ENCODE data around the gene SPEF2.

The SPEF2 gene

GRCh38 chr5:35617435-35618303 lies at the start of gene SPEF2:
Gene SPEF2, plus strand, starts transcription at chr5:35617863. Its CDS starts 135 bp downstream, at chr5:35617998.
- Histone ChIP-seq H3K4me3 (ENCODE audit: low read depth, low read length, poor library complexity, severe bottlenecking) (no peak within 1 kb of the TSS), H3K4me1 (ENCODE audit: insufficient read depth, low read length, severe bottlenecking) (no peaks in the 10 kb centered on the region), H2AFZ (ENCODE audit: low read length) (no peak within 1 kb of the TSS), H3F3A (ENCODE audit: insufficient read depth, low read length) (no peaks in the 10 kb centered on the region), H3K27me3 (ENCODE audit: insufficient read depth, low read length) (no peaks in the 10 kb centered on the region), H3K27ac (ENCODE audit: low read depth, low read length, poor library complexity, severe bottlenecking) (no peak within 1 kb of the TSS), H3K79me2 (ENCODE audit: insufficient read depth, low read length) (no peaks in the 10 kb centered on the region), H3K9me3 (ENCODE audit: low read length) (no peaks in the 10 kb centered on the region), H3K9me2 (ENCODE audit: low read depth, low read length) (no peaks in the 10 kb centered on the region), H4K20me1 (ENCODE audit: insufficient read depth, low read length) (no peaks in the 10 kb centered on the region), H3K36me3 (ENCODE audit: insufficient read depth, low read length) (no peaks in the 10 kb centered on the region), H3K4me2 (ENCODE audit: low read length) (no peak within 1 kb of the TSS), H3K9ac (ENCODE audit: low read length) (no peak within 1 kb of the TSS)
- TF ChIP-seq CTCF (IDR thresholded peaks at IDR 0.05; ENCODE audit: low read length) = 0 out of 2 replicates have a peak, but pooled peaks have one; percentile 13
- no peak for TF ChIP-seq EZH2 (IDR thresholded peaks at IDR 0.05; ENCODE audit: borderline replicate concordance, low read length)

- H3K27ac ChIP-seq (ENCODE audit: low read depth, low read length, poor library complexity, severe bottlenecking) = no peak overlapping the region
- no peak overlapping the region for H2AFZ ChIP-seq (ENCODE audit: low read length)
- no peak overlapping the region for H3K4me2 ChIP-seq (ENCODE audit: low read length)
- H3K4me1 ChIP-seq (ENCODE audit: insufficient read depth, low read length, severe bottlenecking) = no peaks in the 10 kb centered on the region
- no peaks in the 10 kb centered on the region for H3K9me2 ChIP-seq (ENCODE audit: low read depth, low read length)
- H3K36me3 ChIP-seq (ENCODE audit: insufficient read depth, low read length) = no peaks in the 10 kb centered on the region
- no peak overlapping the region for H3K9ac ChIP-seq (ENCODE audit: low read length)
- no peak overlapping the region for H3K4me3 ChIP-seq (ENCODE audit: low read depth, low read length, poor library complexity, severe bottlenecking)
- peaks cover 3% of the 10 kb centered on the region; the same call in 1 of the 2 replicates for H3K27me3 ChIP-seq (ENCODE audit: insufficient read depth, low read length)
- H3K9me3 ChIP-seq (ENCODE audit: low read length) = no peaks in the 10 kb centered on the region
- H3F3A ChIP-seq (ENCODE audit: insufficient read depth, low read length) = no peaks in the 10 kb centered on the region
- no peaks in the 10 kb centered on the region for H4K20me1 ChIP-seq (ENCODE audit: insufficient read depth, low read length)
- no peaks in the 10 kb centered on the region for H3K79me2 ChIP-seq (ENCODE audit: insufficient read depth, low read length)
- TF ChIP-seq EZH2 (IDR thresholded peaks at IDR 0.05; ENCODE audit: borderline replicate concordance, low read length) = no peak
Observed at GRCh38 chr5:35575578-35575977, 42.1 kb upstream of the SPEF2 start.

- no peak for TF ChIP-seq CTCF (IDR thresholded peaks at IDR 0.05; ENCODE audit: low read length)
- no peak for TF ChIP-seq EZH2 (IDR thresholded peaks at IDR 0.05; ENCODE audit: borderline replicate concordance, low read length)
- no peaks in the 10 kb centered on the region for H4K20me1 ChIP-seq (ENCODE audit: insufficient read depth, low read length)
- H3K36me3 ChIP-seq (ENCODE audit: insufficient read depth, low read length) = no peaks in the 10 kb centered on the region
- H3K4me1 ChIP-seq (ENCODE audit: insufficient read depth, low read length, severe bottlenecking) = no peaks in the 10 kb centered on the region
- H3K9me2 ChIP-seq (ENCODE audit: low read depth, low read length) = no peaks in the 10 kb centered on the region
- H3K27me3 ChIP-seq (ENCODE audit: insufficient read depth, low read length) = no peaks in the 10 kb centered on the region
- H3K9ac ChIP-seq (ENCODE audit: low read length) = no peak overlapping the region
- H2AFZ ChIP-seq (ENCODE audit: low read length) = no peak overlapping the region
- H3K27ac ChIP-seq (ENCODE audit: low read depth, low read length, poor library complexity, severe bottlenecking) = no peak overlapping the region
- no peak overlapping the region for H3K4me3 ChIP-seq (ENCODE audit: low read depth, low read length, poor library complexity, severe bottlenecking)
- H3K79me2 ChIP-seq (ENCODE audit: insufficient read depth, low read length) = no peaks in the 10 kb centered on the region
- no peaks in the 10 kb centered on the region for H3K9me3 ChIP-seq (ENCODE audit: low read length)
- H3K4me2 ChIP-seq (ENCODE audit: low read length) = no peak overlapping the region
- H3F3A ChIP-seq (ENCODE audit: insufficient read depth, low read length) = no peaks in the 10 kb centered on the region
Observed at GRCh38 chr5:35587419-35587818, 30.2 kb upstream of the SPEF2 start.
